Activated CD8-positive, alpha-beta memory T cell treated with anti-CD3 and anti-CD28 coated beads, Interleukin-2, amount 50 U/mL, for 4 hours (primary cell): ENCODE results near the gene SEMG2.

Source experiments
- DNase-seq: peaks from one replicate; pipeline ENCODE4 v3.0.0-alpha.2; 2020

SEMG2 gene, protein sequence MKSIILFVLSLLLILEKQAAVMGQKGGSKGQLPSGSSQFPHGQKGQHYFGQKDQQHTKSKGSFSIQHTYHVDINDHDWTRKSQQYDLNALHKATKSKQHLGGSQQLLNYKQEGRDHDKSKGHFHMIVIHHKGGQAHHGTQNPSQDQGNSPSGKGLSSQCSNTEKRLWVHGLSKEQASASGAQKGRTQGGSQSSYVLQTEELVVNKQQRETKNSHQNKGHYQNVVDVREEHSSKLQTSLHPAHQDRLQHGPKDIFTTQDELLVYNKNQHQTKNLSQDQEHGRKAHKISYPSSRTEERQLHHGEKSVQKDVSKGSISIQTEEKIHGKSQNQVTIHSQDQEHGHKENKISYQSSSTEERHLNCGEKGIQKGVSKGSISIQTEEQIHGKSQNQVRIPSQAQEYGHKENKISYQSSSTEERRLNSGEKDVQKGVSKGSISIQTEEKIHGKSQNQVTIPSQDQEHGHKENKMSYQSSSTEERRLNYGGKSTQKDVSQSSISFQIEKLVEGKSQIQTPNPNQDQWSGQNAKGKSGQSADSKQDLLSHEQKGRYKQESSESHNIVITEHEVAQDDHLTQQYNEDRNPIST

DNA sequence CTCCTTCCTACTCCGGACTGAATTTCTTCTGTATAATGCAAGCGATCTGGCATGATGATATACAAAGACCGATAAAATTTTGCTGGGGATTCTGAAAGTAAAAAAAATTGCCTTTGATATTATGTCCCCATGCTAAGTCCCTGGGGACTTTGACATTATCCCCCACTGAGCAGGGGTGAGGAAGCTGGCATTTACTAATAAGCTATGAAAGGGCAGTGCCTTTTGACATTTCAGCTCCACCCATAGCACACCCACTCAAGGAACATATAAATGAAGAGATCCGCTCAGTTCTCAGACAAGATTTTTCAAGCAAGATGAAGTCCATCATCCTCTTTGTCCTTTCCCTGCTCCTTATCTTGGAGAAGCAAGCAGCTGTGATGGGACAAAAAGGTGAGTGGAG lies at the start of gene SEMG2:
Gene SEMG2 (plus strand): TSS at position 298 of the 400 bp plus-strand sequence. CDS start 17 bp downstream, at position 315.
- no peak for DNase-seq

DNA sequence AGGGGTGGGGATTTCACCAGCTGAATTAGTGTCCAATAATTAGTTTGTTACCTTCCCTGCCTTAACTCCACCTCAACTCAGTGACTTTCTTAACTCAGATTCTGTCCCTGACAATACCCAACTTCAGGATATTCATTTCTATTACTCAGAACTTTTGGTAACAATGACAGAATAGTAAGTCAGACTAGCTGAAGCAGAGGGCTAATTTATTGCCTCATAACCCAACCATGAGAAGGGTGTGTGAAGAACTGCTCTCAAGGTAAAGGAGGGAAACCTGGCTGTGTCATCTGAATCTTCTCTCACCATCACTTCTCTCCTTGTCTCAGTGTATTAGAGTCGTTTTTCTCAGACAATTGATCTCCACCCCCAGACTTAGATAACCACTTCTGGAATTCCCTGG lies 47.7 kb upstream of the SEMG2 start:
- no peak for DNase-seq

DNA sequence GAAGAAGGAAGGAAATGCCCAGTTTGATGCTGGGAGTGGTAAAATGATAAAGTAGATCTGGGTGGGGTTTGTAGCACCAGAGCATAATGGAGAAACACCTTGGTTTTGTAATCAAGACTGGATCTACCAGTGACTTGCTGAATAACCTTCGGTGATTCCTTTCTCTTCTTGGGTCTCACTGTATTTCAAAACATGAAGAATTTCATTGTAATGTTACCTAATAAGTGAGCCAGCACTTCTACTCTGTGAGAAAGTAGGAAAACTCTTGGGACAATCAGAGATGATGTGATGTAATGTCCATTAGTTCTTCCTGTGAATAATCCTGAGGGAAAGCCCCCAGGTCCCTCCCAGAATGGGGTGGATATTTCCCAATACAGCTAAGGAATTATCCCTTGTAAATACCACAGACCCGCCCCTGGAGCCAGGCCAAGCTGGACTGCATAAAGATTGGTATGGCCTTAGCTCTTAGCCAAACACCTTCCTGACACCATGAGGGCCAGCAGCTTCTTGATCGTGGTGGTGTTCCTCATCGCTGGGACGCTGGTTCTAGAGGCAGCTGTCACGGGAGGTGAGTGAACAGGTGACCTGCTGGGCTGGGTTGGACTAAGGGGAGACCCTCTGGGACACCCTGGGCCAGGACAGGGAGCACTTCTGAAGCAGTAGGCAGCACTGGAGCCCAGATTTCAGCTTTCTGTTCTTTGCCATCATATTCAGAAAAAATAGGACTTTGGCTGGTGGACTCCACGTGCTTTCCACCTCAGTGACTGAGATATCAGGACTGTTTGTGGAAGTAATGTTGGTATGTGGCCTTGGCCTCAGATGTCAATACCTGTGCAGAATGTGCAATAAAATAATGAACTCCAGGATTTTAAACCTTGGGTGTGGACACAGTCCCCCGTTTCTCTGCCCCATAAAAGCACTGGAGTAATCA lies 46.5 kb upstream of the SEMG2 start, which contains the start of gene PI3:
Gene PI3 (plus strand): TSS at position 469 of the 931 bp plus-strand sequence. CDS start 21 bp downstream, at position 490.
- no peak for DNase-seq

DNA sequence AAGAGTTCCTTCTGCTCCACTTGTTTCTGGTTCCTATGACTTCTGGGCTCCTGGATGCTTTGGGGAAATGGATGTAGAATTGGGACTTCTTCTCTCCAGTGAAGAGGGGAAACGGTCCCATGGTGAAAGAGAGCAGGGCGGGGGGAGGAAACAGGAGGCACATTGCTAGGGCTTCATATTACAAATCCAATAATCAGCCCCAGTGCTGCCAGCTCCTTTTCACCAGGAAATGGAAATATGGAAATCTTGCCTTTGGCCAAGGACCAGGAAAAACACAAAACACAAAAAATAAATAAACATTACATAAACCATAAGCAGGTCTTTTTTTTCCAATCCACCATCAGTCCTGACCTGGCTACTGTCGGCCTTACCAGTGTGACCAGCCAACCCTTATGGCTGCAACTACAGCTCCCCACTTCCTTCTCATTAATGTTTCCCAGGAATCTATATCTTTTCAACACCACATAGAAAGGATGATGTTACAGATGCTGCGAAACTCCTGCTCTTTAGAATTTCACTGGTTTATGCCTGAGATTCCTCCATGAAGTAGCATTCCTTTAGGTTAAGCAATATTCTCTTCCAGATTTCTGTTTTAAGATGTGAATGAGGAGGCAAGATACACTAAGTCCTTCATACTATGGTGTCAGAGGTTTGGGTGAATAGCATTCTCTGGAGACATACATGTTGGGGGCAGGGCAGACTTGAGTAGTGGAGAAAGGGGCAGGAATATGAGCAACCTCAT lies 44.5 kb upstream of the SEMG2 start:
- DNase-seq = no peak

DNA sequence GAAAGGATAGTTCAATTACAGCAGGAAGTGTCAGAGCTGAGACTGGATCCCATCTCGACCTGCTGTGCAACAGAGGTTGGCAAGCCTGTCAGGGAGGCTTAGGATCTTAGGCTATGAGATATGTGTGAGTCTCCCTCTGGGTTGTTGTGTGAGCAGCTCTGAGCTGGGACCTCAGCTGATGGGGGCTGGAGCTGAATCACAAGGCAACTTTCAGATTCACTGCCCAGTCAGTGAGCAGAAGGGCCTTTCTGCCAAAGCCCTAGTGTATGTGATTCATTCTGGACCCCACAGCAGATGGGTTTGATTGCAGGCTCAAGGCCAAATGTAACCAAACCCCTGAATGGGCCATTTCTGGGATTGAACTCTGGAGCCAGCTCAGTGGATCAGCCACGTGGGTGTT lies 42.0 kb upstream of the SEMG2 start:
- DNase-seq = no peak

DNA sequence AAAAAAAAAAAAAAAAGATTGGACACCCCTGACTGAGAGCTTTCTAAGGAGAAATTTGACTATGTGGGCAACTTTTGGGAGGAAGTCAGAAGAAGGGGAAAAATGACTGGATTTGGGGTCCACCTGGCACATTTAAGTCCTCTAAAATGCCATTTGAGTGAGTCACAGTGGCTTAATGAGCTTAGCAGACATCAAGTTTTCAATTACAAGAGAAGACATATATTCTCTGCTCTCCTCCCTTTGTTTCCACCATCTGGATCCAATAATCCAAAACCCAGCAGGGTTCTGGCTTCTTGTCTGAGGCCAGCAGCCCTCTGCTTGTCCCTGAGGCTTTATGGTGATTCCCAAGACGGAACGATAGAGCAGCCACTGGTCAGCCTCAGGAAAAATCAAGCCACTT lies 39.5 kb upstream of the SEMG2 start:
- DNase-seq = no peak

DNA sequence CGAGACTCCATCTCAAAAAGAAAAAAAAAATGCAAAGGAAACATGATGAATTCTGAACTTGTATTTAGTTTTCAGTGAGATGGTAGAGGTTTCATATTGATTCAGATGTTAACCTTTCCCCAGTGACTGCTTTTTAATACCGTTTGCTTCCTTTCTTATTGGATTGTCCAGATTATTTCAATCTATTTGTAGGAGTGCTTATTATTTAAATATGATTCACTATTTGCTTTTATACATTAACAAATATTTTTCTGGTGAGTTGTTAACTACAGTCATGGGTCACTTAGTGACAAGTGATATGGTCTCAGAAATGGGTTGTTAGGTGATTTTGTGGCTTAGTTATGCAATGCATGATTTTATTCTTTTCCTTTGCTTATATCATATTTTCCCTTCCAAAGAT lies 38.1 kb upstream of the SEMG2 start:
- DNase-seq = no peak

DNA sequence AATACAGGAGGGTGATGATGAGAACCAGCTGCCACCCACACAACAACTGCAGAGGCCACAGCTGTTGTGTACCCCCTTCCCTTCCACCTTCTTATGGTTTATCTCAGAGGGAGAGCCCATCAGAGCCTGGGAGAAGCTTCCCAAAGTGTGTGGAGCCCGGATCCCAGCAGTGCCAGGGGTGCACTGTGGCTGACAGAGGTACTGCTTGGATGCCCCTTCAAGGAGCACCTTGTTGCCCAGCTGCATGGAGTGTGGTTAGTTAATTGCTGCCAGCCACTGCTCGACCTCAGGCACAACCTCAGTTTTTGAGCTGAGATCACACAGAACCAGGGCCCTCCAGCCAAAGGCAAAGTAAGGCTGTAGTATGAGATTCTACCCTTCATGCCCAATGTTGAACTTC lies 33.5 kb upstream of the SEMG2 start:
- no peak for DNase-seq

DNA sequence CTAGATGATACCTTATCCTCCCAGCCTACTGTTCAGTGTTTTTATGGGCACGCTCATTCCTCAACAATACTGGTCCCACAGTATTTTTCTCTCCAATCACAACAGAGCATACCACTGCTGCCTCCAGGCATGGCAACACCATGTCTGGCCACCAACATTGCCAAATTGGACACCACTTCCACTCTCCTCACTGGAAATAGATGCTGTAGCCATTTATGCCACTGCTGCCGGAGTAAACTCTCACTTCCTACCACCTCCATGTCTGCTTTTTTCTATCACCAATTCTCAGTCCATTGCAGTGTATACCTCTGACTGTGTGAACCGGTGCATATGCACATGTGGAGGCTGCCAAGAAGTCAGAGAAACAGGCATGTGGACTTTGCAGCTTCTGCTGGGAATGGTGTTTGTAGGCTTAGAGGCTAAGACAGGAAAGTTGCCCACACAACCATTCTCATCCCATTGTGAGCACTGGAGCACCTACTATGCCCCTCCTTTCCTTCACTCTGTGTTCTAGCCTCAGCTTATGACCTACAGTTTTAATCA lies 32.0 kb upstream of the SEMG2 start:
- DNase-seq = no peak

DNA sequence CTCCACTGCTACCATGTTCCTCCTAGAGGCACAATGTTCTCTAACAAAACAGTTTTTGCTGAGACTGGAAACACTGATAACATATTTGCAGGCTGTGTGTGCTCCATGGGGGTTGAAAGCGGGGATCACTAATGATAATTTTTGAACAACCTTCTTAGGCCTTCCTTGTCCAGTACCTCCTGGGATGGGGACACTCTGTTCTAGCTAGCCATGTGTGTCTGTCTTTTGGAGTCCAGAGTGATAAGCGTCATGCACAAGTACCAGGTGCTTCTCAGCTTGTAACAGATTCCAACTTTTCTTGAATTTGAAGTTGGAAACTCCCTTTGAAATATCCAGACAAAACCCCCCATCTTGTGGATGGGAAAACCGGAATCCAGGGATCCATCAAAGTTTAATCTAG lies 31.3 kb upstream of the SEMG2 start:
- DNase-seq = no peak

DNA sequence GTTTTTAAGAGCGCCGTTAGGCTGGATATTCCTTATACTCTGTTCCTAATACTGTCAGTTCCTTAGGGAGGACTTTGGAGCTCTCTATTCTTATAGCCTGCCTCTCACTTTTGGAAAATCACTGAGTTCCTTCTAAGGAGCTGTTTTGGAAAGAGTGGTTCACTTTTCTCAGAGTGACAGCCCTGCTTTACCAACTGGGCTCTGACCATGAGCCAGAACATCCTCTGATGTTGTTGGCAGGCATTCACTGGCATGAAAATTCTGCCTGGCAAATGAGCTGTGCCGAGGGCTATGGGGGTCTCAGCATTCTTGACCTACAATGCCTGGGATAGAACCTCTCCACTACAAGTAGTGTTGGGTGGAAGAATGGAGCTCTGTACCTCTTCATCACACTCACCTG lies 29.2 kb upstream of the SEMG2 start:
- no peak for DNase-seq

DNA sequence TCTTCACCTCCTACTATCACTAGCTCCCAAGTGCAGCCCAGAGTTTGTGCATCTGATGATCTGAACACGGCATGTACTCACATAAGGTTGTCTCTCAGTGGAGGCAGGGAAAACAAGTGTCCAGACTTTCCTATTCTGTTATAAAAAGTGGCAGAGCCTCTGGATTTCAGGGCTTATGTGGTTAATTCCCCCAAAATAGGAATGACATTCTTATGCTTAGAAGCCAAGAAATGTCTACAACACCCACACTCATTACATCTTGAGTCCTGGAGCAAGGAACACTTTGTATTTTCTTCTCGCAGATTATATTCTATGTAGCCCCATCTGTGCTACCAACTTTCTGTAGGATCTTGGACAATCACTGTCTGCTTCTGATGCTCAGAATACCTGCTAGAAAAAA lies 27.8 kb upstream of the SEMG2 start:
- no peak for DNase-seq

DNA sequence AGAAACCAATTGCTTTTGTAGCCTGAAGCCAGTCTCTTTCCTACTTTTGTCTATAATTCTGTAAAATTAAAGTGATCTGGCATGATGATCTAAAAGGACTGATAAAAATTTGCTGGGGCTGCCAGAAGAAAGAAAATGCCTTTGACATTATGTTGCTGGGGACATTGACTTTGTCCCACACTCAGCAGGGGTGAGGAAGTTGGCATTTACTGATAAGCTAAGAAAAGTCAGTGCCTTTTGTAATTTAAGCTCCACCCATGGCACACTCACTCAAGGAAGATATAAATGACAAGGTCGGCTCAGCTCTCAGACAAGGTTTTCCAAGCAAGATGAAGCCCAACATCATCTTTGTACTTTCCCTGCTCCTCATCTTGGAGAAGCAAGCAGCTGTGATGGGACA lies 14.4 kb upstream of the SEMG2 start, which contains the start of gene SEMG1:
Gene SEMG1 (plus strand): TSS at position 309 of the 400 bp plus-strand sequence. CDS start 21 bp downstream, at position 330.
- DNase-seq = no peak

DNA sequence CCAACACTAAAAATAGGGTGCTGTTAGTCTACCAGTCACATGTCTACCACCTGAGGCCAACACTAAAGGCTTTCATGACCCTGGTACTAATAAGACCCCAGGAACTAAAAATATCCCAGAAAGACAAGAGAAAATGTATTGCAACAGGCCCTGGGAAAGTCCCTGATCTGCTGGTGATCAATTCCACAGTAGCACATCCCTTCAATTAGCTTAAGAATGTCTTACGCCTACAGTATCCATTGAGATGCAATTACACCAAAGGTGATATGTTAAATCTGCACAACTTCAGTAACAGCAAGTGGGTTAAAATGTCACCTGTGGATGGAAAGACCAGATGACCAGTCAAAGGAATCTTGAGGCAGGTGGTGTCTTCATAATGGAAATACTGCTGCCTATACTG lies 11.2 kb upstream of the SEMG2 start:
- DNase-seq = no peak

DNA sequence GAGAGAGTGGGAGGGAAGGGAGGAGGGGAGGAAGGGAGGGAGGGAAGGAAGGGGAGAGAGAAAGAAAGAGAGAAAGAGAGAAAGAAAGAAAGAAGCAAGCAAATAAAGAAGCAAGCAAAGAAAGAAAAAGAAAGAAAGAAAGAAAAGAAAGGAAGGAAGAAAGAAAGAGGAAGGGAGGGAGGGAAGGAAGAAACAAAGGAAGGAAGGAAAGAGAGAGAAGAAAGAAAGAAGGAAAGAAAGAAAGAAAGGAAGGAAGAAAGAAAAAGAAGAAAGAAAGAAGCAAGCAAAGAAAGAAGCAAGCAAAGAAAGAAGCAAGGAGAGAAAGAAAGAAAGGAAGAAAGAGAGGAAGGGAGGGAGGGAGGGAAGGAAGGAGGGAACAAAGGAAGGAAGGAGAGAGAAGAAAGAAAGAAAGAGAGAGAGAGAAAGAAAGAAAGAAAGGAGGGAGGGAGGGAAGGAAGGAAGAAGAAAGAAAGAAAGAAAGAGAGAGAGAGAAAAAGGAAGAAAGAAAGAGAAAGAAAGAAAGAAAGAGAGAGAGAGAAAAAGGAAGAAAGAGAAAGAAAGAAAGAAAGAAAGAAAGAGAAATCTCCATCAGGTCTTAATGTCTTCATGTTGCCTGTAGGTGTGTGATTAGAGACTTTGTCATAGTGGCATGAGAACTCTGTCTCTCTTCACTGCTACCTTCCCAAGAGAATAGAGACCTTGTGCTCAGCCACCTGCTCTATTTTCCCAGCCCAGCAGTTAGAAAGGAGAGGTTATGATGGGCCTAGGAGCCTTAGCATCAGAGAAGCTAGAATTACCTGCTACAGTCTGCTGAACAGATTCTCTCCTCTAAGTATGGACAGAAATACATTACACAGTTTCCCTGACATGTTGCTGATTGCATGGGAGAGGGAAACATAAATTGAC lies 9.4 kb upstream of the SEMG2 start:
- no peak for DNase-seq

DNA sequence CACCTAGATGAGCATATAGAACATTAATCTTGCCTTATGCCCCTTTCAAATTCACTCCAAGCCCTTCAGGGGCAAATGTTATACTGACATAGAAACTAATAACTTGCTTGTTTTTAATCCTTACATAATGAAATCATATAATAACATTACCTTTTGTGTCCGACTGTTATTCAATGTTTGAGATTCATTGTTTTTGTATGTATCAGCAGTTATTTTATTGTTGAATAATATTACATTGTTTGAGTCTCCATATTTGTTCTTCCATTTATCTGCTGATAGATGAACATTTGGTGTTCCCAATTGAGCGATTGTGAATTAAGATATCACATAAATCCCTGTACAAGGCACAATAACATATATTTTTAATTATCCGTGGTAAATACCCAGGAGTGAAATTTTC lies 8.3 kb upstream of the SEMG2 start:
- no peak for DNase-seq

DNA sequence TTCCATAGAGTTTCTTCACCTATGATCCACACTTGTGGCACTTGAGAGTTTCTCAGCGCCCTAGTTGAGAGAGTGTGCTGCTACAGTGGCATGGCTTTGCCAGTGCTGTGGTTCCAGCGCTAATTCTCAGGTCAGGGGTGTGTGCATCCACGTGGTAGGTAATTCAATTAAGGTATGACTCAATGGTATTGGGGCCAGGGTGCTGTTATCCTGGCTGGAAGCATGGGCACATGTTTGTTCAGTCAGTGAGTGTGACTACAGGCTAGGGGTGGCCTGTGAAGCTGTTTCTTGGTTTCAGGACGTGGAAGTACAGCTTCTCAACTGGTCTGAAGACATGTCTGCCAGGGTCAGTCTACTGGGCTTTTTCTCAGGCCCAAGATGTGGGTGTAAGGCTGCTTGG lies 3.0 kb upstream of the SEMG2 start:
- no peak for DNase-seq

DNA sequence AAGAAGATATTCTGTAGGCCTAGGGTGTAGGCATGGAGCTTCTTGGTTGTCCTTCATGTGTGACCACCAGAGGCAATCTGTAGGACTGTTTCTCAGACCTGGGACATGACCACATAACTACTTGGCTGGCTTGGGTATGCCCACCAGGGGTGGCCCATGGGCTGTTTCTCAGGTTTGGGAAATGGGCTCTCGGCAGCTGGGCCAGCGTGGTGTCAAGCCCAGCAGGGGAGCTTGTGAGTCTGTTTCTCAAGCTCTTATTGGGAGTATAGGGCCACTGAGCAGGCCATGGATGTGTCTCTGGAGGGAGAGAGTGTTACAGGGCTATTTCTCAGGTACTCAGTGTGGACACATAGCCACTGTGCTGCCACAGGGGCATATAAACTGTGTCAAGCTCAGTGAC lies 2.5 kb upstream of the SEMG2 start:
- DNase-seq = no peak

DNA sequence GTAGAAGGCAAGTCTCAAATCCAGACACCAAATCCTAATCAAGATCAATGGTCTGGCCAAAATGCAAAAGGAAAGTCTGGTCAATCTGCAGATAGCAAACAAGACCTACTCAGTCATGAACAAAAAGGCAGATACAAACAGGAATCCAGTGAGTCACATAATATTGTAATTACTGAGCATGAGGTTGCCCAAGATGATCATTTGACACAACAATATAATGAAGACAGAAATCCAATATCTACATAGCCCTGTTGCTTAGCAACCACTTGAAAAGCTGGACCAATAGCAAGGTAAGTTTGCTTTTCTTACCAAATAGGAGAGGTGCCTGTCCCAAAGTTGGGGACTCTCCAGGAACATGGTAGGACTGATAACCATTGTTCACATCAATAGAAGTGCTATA lies 2.0 kb downstream of the SEMG2 start:
- DNase-seq = no peak

DNA sequence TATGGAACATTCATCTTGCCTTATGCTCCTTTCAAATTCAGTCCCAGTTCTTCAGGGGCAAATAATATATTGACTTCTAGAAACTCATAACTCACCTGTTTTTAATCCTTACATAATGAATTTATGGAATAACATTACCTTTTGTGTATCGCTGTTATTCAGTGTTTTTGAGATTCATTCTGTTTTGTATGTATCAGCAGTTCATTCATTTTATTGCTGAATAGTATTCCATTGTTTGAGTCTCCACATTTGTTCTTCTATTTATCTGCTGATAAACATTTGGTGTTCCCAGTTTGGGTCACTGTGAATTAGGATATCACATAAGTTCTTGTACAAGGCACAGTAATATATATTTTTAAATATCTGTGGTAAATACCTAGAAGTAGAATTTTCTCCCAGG lies 5.1 kb downstream of the SEMG2 start:
- no peak for DNase-seq
